HFFc6 (cell line): ENCODE data around the gene ORC5. TPM values are rescaled to one million over a fixed set of nuclear protein-coding genes. Genes with fewer than 3 reads are reported as not detected.

Source experiments
- DNase-seq: peaks from one replicate; pipeline ENCODE4 v3.0.0-alpha.2; 2018
- H3K27ac Mint-ChIP-seq: 2 replicates; pipeline ENCODE4 v1.8.0; 2020; ENCODE audit warnings: mild to moderate bottlenecking, mixed read lengths
- H3K27me3 Mint-ChIP-seq: 2 replicates; pipeline ENCODE4 v1.8.0; 2021; ENCODE audit warnings: mild to moderate bottlenecking, moderate library complexity, mixed read lengths; ENCODE audit not compliant: insufficient read depth
- H3K36me3 Mint-ChIP-seq: 2 replicates; pipeline ENCODE4 v1.8.0; 2021; ENCODE audit warnings: low read depth, mixed read lengths
- H3K4me1 Mint-ChIP-seq: 2 replicates; pipeline ENCODE4 v1.8.0; 2020; ENCODE audit warnings: low read depth, mixed read lengths
- H3K4me3 Mint-ChIP-seq: 2 replicates; pipeline ENCODE4 v1.8.0; 2020; ENCODE audit warnings: mild to moderate bottlenecking, moderate library complexity, mixed read lengths
- H3K9me3 Mint-ChIP-seq: 2 replicates; pipeline ENCODE4 v1.8.0; 2020; ENCODE audit warnings: mild to moderate bottlenecking, mixed read lengths
- total RNA-seq, 6 experiments: library from RNA; stranded (reverse); fragmentation: NEBNext Ultra II Directional; extraction: Animal tissue kit (Norgen Biotek cat#: 25700); gene quantifications; 2 replicates in 1 of 6; 3 replicates in 5 of 6; pipeline ENCODE4 v1.2.3, GENCODE V29; 2021
- TF ChIP-seq, protein P1 (sequence below): fragments of 200-600 bp; sonication (generic); IDR thresholded peaks from 2 replicates; pipeline ENCODE4 v1.5.0; 2021; ENCODE audit warnings: antibody characterized with exemption, mild to moderate bottlenecking

The ORC5 gene
- total RNA-seq, 6 experiments from 2014 or later = 16.7 to 20.7 (median 17.6) TPM

DNA sequence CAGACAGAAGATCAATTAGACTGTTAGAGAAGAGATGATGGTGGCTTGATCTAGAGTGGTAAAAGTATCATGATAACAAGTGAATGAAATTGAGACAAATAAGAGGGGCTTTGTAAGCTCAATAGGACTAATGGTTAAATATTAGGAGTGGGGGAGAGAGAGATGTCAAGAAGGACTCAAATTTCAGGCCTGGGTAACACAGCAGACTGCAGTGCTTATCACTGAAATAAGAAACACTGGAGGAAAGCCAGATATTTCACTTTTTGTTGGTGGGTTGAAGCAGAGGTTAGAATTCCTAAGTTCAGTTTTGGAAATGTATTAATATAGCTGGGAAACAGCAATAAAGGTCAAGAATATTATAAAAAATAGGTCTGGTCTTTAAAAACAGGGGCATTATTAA is 74.6 kb downstream of the ORC5 start:
- Mint-ChIP-seq H3K27ac (no peak overlapping the region), H3K4me3 (no peak overlapping the region), H3K27me3 (no peaks in the 10 kb centered on the region), H3K9me3 (no peaks in the 10 kb centered on the region), H3K4me1 (peaks cover 19% of the 10 kb centered on the region), H3K36me3 (peaks cover 25% of the 10 kb centered on the region)
- TF ChIP-seq, protein P1, sequence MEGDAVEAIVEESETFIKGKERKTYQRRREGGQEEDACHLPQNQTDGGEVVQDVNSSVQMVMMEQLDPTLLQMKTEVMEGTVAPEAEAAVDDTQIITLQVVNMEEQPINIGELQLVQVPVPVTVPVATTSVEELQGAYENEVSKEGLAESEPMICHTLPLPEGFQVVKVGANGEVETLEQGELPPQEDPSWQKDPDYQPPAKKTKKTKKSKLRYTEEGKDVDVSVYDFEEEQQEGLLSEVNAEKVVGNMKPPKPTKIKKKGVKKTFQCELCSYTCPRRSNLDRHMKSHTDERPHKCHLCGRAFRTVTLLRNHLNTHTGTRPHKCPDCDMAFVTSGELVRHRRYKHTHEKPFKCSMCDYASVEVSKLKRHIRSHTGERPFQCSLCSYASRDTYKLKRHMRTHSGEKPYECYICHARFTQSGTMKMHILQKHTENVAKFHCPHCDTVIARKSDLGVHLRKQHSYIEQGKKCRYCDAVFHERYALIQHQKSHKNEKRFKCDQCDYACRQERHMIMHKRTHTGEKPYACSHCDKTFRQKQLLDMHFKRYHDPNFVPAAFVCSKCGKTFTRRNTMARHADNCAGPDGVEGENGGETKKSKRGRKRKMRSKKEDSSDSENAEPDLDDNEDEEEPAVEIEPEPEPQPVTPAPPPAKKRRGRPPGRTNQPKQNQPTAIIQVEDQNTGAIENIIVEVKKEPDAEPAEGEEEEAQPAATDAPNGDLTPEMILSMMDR = no peak
- no peak for DNase-seq

DNA sequence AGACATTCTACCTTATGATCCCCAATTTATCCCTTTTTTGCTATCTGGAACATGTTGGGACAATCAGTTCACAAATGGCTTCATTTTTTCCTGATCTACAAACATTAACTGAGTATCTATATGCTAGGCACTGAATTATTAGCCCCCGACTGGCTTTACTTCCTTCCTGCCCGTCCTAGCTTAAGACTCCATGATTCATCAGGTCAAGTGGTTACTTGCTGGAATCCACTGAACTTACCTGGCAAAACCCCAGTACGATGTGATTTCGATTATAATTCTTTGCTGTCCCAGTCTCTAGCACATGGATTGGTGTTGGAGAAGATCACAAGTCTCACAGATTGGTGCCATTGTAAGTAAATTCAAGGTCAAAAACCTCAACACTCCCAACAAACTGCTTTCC is 77.1 kb downstream of the ORC5 start:
- no peaks in the 10 kb centered on the region for H3K9me3 Mint-ChIP-seq
- no peak for DNase-seq
- TF ChIP-seq, protein P1 = no peak
- peaks cover 25% of the 10 kb centered on the region for H3K36me3 Mint-ChIP-seq
- peaks cover 9% of the 10 kb centered on the region for H3K4me1 Mint-ChIP-seq
- H3K4me3 Mint-ChIP-seq = no peak overlapping the region
- H3K27ac Mint-ChIP-seq = no peak overlapping the region; the same call in 1 of the 2 replicates
- H3K27me3 Mint-ChIP-seq = no peaks in the 10 kb centered on the region

DNA sequence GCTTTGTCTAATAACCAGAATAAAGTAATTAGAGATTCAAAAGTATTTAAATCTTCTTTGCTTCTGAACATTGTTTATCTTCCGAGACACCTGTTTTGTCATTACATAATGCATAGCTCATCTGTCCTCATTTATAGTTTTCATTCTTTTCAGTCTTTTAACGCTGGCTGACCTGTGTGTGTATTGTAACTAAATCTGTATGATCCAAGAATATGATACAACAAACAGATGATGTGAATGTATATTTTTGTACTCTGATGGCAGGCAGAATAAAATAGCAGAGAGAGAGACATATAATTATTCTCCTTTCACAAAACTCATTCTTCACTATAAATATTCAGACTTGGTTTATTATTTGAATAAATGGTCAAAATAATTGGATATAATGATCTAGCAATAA is 80.6 kb downstream of the ORC5 start:
- TF ChIP-seq, protein P1 = no peak
- Mint-ChIP-seq H3K27me3 (no peaks in the 10 kb centered on the region), H3K36me3 (peaks cover 32% of the 10 kb centered on the region), H3K4me3 (no peak overlapping the region), H3K4me1 (peaks cover 32% of the 10 kb centered on the region), H3K9me3 (no peaks in the 10 kb centered on the region), H3K27ac (no peak overlapping the region)
- no peak for DNase-seq

DNA sequence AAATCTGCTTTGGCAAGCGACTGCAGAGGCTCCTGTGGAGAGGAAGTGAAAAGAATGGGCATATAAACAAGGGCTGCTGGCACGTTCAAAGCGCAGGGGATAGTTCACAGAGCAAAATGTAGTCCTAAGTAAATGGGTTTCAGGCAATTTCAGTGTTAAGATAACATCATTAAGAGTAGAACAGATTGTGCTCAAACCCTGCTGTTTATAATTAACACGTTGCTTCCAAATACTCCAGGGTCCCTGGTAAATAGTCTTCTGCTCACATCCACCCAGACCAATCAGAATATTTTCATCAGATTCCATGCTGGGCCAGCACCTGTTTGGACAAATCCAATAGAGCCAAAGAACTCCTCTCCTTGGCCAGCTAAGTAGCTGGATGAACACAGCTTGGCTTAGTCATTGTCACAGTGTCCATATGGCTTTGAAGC is 81.4 kb downstream of the ORC5 start:
- Mint-ChIP-seq H3K4me1 (peaks cover 32% of the 10 kb centered on the region), H3K27ac (no peak overlapping the region), H3K36me3 (peaks cover 31% of the 10 kb centered on the region), H3K9me3 (no peaks in the 10 kb centered on the region), H3K4me3 (no peak overlapping the region), H3K27me3 (no peaks in the 10 kb centered on the region)
- TF ChIP-seq, protein P1 = no peak
- no peak for DNase-seq

DNA sequence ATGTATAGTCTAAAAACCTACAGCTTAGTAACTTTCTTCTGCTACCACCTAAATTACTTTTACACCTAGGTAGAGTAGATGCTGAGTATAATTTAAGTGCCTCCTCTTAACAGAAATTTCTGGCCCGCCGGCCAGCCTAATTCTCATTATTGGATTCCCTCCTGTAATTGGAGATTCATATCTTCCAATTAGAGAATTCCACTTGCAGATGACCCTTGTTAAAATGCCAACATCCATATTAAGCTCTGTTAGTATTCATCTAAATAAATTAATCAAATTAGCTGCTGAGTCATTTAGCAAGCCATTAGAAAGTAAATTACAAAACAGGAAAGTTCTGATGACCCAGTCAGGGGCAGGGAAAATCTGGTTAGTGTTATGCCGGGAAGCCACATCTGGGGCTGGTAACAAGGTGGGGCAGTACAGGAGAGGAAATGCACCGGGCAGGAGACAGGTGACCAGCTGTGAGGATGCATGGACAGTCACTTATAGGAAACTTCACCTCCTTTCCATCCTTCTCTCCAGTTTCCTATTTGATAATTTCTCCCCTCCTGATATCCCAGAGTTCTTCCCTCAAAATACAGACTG is 82.8 kb downstream of the ORC5 start:
- peak overlapping the region; percentile 17; the same call in 1 of the 2 replicates for H3K27ac Mint-ChIP-seq
- H3K27me3 Mint-ChIP-seq = no peaks in the 10 kb centered on the region
- no peak for DNase-seq
- H3K4me1 Mint-ChIP-seq = peaks cover 24% of the 10 kb centered on the region
- TF ChIP-seq, protein P1 = no peak
- H3K9me3 Mint-ChIP-seq = no peaks in the 10 kb centered on the region
- no peak overlapping the region for H3K4me3 Mint-ChIP-seq
- H3K36me3 Mint-ChIP-seq = peaks cover 18% of the 10 kb centered on the region
